ENCODE data around the gene PRKCA.

Gene PRKCA

DNA sequence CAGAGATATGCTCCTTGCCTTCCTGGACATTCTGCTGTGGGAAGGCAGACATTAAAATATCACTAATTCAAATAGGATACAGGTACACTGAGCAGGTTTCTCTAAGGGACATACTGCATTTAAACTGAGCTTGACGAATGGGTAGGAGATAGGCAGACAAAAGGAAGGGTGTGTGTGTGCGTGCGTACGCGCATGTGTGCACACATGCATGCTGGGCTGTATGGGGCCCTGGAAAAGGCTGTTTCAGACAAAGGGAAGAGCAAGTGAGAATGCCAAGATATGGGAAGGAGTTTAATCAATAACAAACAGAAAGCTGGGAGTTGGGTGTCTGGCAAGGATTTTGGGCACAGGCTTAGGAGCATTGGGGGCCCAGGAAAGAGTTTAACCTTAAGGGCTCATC lies 196.2 kb downstream of the PRKCA start:
- no peak overlapping the region for H3K4me3 ChIP-seq (IDR thresholded peaks at IDR 0.05; ENCODE audit: insufficient read depth, low read depth, low read length)
- H3K4me1 ChIP-seq (ENCODE audit: low read depth, poor library complexity, severe bottlenecking), result no peaks in the 10 kb centered on the region
- H3K27ac ChIP-seq, result no peak overlapping the region
- no peaks in the 10 kb centered on the region for H4K20me1 ChIP-seq (ENCODE audit: insufficient read depth)
- H3K9ac ChIP-seq, result no peak overlapping the region
- no peaks in the 10 kb centered on the region for H3K79me2 ChIP-seq (ENCODE audit: insufficient read depth, low read depth)
- H3K4me2 ChIP-seq, result no peak overlapping the region
- H3K27me3 ChIP-seq (ENCODE audit: insufficient read depth, low read depth), result no peaks in the 10 kb centered on the region
- no peak overlapping the region for H2AFZ ChIP-seq (ENCODE audit: low read depth)
- TF ChIP-seq, protein P1, sequence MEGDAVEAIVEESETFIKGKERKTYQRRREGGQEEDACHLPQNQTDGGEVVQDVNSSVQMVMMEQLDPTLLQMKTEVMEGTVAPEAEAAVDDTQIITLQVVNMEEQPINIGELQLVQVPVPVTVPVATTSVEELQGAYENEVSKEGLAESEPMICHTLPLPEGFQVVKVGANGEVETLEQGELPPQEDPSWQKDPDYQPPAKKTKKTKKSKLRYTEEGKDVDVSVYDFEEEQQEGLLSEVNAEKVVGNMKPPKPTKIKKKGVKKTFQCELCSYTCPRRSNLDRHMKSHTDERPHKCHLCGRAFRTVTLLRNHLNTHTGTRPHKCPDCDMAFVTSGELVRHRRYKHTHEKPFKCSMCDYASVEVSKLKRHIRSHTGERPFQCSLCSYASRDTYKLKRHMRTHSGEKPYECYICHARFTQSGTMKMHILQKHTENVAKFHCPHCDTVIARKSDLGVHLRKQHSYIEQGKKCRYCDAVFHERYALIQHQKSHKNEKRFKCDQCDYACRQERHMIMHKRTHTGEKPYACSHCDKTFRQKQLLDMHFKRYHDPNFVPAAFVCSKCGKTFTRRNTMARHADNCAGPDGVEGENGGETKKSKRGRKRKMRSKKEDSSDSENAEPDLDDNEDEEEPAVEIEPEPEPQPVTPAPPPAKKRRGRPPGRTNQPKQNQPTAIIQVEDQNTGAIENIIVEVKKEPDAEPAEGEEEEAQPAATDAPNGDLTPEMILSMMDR (conservative IDR thresholded peaks at IDR 0.05; ENCODE audit: low read depth, low read length), result no peak
- no peaks in the 10 kb centered on the region for H3K36me3 ChIP-seq (ENCODE audit: insufficient read depth)

DNA sequence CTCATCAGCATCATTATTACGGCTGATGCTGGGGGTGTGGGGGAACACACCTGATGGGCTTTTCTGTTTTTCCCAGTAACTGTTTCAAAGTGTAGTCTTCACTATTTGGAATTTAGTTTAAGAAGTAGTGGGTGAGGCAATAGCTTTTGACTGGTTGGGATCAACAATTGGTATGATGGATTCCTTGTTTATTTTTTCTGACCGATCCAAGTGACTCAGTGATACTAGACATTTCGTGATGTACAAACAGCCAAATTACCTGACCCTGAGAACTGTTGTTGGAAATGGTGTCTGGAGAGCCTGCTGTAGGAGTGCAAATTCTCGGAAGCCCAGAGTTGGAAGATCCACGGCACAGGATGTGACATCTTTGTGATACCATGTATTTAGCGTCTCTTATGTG lies 204.2 kb downstream of the PRKCA start:
- H4K20me1 ChIP-seq (ENCODE audit: insufficient read depth), result no peaks in the 10 kb centered on the region
- no peak overlapping the region for H2AFZ ChIP-seq (ENCODE audit: low read depth)
- TF ChIP-seq, protein P1 (conservative IDR thresholded peaks at IDR 0.05; ENCODE audit: low read depth, low read length), result no peak
- H3K27ac ChIP-seq, result no peak overlapping the region
- H3K79me2 ChIP-seq (ENCODE audit: insufficient read depth, low read depth), result no peaks in the 10 kb centered on the region
- H3K4me3 ChIP-seq (IDR thresholded peaks at IDR 0.05; ENCODE audit: insufficient read depth, low read depth, low read length), result no peak overlapping the region
- H3K4me1 ChIP-seq (ENCODE audit: low read depth, poor library complexity, severe bottlenecking), result no peaks in the 10 kb centered on the region
- H3K4me2 ChIP-seq, result no peak overlapping the region
- no peaks in the 10 kb centered on the region for H3K27me3 ChIP-seq (ENCODE audit: insufficient read depth, low read depth)
- H3K36me3 ChIP-seq (ENCODE audit: insufficient read depth), result no peaks in the 10 kb centered on the region
- H3K9ac ChIP-seq, result no peak overlapping the region

DNA sequence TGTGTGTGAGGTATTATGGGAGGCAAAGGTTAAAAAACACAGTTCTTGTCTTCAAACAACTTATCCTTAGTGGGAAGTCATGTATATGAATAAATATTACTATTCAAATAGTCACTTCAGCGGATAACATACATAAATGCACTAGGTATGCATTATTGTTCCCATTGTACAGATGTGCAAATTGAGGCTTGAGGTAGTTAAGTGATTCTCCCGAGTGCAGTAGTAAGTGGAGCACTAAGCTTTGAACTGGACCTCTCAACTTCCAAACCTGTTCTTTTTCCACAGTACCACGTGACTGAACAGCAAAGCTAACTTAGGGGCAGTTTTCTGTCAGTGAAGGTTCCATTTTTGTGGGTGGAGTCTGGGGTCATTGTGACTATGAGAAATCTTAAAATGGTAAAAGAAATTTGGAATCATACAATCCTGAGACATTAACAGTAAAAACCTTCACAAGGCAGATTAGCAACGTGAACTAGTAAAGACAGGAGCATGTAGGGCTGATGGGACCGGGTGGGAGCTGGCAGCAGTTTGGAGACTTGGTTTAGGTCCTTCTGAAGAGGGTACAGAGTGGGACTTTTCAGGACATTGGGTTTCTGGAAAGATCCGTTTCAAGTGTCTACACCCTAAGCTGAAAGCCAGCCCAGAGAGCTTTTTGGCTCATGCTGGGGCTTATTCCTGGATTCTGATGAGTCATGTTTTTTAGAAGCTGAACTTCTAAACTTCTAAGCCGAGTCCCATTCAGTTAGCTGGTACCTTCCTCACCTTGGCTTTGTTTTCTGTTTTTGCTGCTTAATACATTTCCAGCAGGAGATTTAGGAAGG lies 204.9 kb downstream of the PRKCA start:
- H3K27ac ChIP-seq, result no peak overlapping the region
- TF ChIP-seq, protein P1 (conservative IDR thresholded peaks at IDR 0.05; ENCODE audit: low read depth, low read length), result no peak
- H3K79me2 ChIP-seq (ENCODE audit: insufficient read depth, low read depth), result no peaks in the 10 kb centered on the region
- H3K4me3 ChIP-seq (IDR thresholded peaks at IDR 0.05; ENCODE audit: insufficient read depth, low read depth, low read length), result no peak overlapping the region
- no peaks in the 10 kb centered on the region for H4K20me1 ChIP-seq (ENCODE audit: insufficient read depth)
- H3K4me1 ChIP-seq (ENCODE audit: low read depth, poor library complexity, severe bottlenecking), result no peaks in the 10 kb centered on the region
- H3K36me3 ChIP-seq (ENCODE audit: insufficient read depth), result no peaks in the 10 kb centered on the region
- H3K4me2 ChIP-seq, result no peak overlapping the region
- H3K9ac ChIP-seq, result no peak overlapping the region
- H2AFZ ChIP-seq (ENCODE audit: low read depth), result no peak overlapping the region
- H3K27me3 ChIP-seq (ENCODE audit: insufficient read depth, low read depth), result no peaks in the 10 kb centered on the region

DNA sequence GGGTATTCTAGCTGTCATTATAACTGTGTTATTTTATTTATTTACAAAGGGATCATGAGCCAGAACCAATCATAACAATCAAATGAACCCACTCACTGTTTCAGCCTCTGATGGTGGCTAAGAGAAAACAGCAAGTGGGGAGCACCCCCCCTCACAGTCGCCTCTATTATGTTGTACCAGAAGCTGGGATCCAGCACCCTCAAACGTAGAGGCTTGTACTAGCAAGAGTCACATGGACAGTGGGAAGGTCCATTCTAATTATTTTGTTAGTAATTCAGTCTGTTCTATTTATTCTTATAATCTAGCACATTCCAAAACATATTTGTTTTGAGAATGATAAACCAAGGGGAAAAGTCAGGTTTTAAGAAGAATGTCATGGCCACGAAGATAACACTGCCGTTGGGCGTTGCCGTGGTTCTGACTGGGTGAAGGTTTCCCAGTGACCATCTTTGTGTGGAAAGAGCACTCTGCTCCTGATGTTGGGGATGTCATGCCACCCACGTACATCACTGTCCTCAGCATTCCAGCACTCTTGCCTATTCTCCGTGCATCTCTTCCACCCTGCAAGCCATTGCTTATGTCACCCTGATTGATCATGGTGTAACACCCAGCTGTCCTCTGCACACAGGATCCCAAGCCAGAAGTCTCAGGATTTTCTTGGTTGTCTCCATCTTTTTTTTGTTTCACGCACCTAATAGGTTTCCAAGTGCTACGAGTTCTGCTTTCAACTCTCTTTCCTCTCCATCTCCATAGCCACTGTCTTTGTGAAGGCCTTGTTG lies 205.8 kb downstream of the PRKCA start:
- H3K4me1 ChIP-seq (ENCODE audit: low read depth, poor library complexity, severe bottlenecking), result no peaks in the 10 kb centered on the region
- no peaks in the 10 kb centered on the region for H3K27me3 ChIP-seq (ENCODE audit: insufficient read depth, low read depth)
- H3K79me2 ChIP-seq (ENCODE audit: insufficient read depth, low read depth), result no peaks in the 10 kb centered on the region
- TF ChIP-seq, protein P1 (conservative IDR thresholded peaks at IDR 0.05; ENCODE audit: low read depth, low read length), result no peak
- H3K4me2 ChIP-seq, result no peak overlapping the region
- H3K27ac ChIP-seq, result no peak overlapping the region
- no peak overlapping the region for H3K4me3 ChIP-seq (IDR thresholded peaks at IDR 0.05; ENCODE audit: insufficient read depth, low read depth, low read length)
- no peak overlapping the region for H2AFZ ChIP-seq (ENCODE audit: low read depth)
- H4K20me1 ChIP-seq (ENCODE audit: insufficient read depth), result no peaks in the 10 kb centered on the region
- H3K36me3 ChIP-seq (ENCODE audit: insufficient read depth), result no peaks in the 10 kb centered on the region
- H3K9ac ChIP-seq, result no peak overlapping the region
